Measurements from ENCODE around the gene GSG1. TPM values are rescaled to one million over a fixed set of nuclear protein-coding genes. Genes with fewer than 3 reads are reported as not detected.
A peak's percentile ranks its signal among the peaks of the same experiment; 100 is the strongest.

Gene GSG1
- total and polyA plus RNA-seq, 7 donors, result not detected

DNA sequence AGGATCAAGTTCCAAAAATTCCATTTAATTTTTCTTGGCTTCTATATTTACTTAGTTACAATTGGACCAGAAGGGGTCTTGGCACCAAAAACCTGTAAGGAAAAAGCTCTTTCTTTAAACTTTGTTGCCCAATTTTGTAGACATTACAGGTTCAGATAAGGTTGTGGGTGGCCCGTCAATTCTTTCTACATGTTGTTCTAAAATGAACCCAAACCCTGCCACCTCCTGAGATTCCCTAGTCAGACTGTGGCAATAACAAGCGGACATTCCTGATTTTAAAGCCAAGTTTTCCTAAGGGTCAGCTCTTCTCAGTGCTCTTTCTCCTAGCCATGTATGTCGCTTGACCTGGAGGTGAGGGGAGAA lies 45.0 kb upstream of the GSG1 start:
- Histone ChIP-seq H3K36me3 (no peaks in the 10 kb centered on the region), H3K27ac (peak overlapping the region in 2 of 4 donors; percentile 10), H3K9me3 (peaks cover 0 to 3% (median 1%) of the 10 kb centered on the region in 4 donors), H3K4me1 (peaks cover 0 to 7% (median 0%) of the 10 kb centered on the region in 4 donors), H3K27me3 (no peaks in the 10 kb centered on the region), H3K4me3 (no peak overlapping the region)
- WGBS, 2 donors, result 91 to 94% methylated on average over 3 of the region's 3 CpGs
- no peak for DNase-seq
- intact Hi-C loops (cut with DNase I), result no loop called here
- TF ChIP-seq EP300 (IDR thresholded peaks at IDR 0.05) (no peak), POLR2AphosphoS5 (IDR thresholded peaks at IDR 0.05) (no peak), POLR2A (IDR thresholded peaks at IDR 0.05) (no peak)
- TF ChIP-seq, protein P1, sequence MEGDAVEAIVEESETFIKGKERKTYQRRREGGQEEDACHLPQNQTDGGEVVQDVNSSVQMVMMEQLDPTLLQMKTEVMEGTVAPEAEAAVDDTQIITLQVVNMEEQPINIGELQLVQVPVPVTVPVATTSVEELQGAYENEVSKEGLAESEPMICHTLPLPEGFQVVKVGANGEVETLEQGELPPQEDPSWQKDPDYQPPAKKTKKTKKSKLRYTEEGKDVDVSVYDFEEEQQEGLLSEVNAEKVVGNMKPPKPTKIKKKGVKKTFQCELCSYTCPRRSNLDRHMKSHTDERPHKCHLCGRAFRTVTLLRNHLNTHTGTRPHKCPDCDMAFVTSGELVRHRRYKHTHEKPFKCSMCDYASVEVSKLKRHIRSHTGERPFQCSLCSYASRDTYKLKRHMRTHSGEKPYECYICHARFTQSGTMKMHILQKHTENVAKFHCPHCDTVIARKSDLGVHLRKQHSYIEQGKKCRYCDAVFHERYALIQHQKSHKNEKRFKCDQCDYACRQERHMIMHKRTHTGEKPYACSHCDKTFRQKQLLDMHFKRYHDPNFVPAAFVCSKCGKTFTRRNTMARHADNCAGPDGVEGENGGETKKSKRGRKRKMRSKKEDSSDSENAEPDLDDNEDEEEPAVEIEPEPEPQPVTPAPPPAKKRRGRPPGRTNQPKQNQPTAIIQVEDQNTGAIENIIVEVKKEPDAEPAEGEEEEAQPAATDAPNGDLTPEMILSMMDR (IDR thresholded peaks at IDR 0.05), result no peak

- intact Hi-C loops (cut with DNase I), result no loop called here
- TF ChIP-seq POLR2A (IDR thresholded peaks at IDR 0.05), result no peak
- no peak for TF ChIP-seq POLR2AphosphoS5 (IDR thresholded peaks at IDR 0.05)
- TF ChIP-seq, protein P1 (IDR thresholded peaks at IDR 0.05), result no peak
- TF ChIP-seq EP300 (IDR thresholded peaks at IDR 0.05), result no peak
- Histone ChIP-seq H3K27me3 (no peaks in the 10 kb centered on the region), H3K4me3 (no peak overlapping the region), H3K9me3 (peaks cover 0 to 3% (median 1%) of the 10 kb centered on the region in 4 donors), H3K36me3 (no peaks in the 10 kb centered on the region), H3K27ac (peak overlapping the region; percentile 1 to 53 (median 30)), H3K4me1 (peaks cover 0 to 7% (median 0%) of the 10 kb centered on the region in 4 donors)
- no peak for DNase-seq
- WGBS, 2 donors, result 60 to 68% methylated on average over 12 of the region's 12 CpGs
These were observed 44.4 kb upstream of the GSG1 start for GRCh38 chr12:13147688-13148484.

GRCh38 chr12:13146336-13146938 lies 43.0 kb upstream of the GSG1 start:
- Histone ChIP-seq H3K4me3 (no peak overlapping the region), H3K4me1 (peaks cover 0 to 7% (median 0%) of the 10 kb centered on the region in 4 donors), H3K27me3 (no peaks in the 10 kb centered on the region), H3K36me3 (no peaks in the 10 kb centered on the region), H3K27ac (peak overlapping the region; percentile 25 to 74 (median 29)), H3K9me3 (peaks cover 0 to 1% (median under 1%) of the 10 kb centered on the region in 4 donors)
- peak; percentile 83 for DNase-seq
- intact Hi-C loops (cut with DNase I), result no loop called here
- WGBS, 2 donors, result 83 to 89% methylated on average over 3 of the region's 3 CpGs
- TF ChIP-seq POLR2A (IDR thresholded peaks at IDR 0.05) (no peak), POLR2AphosphoS5 (IDR thresholded peaks at IDR 0.05) (peak; percentile 47 to 69 (median 59))

GRCh38 chr12:13144266-13144828 lies 40.9 kb upstream of the GSG1 start:
- no peak for DNase-seq
- no peaks in the 10 kb centered on the region for H3K36me3 ChIP-seq
- TF ChIP-seq POLR2AphosphoS5 (IDR thresholded peaks at IDR 0.05) (no peak), POLR2A (IDR thresholded peaks at IDR 0.05) (no peak), EP300 (IDR thresholded peaks at IDR 0.05) (no peak)
- TF ChIP-seq, protein P1 (IDR thresholded peaks at IDR 0.05), result no peak
- H3K9me3 ChIP-seq, result no peaks in the 10 kb centered on the region
- H3K27ac ChIP-seq, result no peak overlapping the region
- 77 to 86% methylated on average over 2 of the region's 2 CpGs for WGBS, 2 donors
- H3K4me1 ChIP-seq, result peaks cover 0 to 7% (median 0%) of the 10 kb centered on the region in 4 donors
- intact Hi-C loops (cut with DNase I), result no loop called here
- H3K4me3 ChIP-seq, result no peak overlapping the region
- no peaks in the 10 kb centered on the region for H3K27me3 ChIP-seq

DNA sequence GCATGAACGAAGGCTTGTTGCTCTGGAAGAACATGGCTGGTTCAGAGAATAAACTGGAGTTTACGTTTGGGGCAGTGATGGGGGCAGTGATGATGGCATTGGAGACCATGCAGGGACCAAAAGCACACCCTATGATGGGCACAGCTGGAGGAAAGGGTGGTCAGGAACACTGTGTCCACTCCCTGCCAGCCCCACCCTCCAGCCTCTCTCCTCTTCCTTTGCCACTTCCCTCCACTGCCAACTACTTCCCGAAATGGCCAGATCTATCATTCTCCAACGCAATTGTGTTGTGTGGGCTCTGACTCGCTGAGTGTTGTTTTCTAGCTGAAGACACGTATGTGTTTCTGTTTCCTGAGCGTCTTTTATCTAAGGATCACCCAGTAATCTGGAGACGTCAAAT lies 39.3 kb upstream of the GSG1 start:
- Histone ChIP-seq H3K36me3 (no peaks in the 10 kb centered on the region), H3K4me3 (no peak overlapping the region), H3K27me3 (no peaks in the 10 kb centered on the region), H3K4me1 (peaks cover 0 to 7% (median 0%) of the 10 kb centered on the region in 4 donors), H3K9me3 (no peaks in the 10 kb centered on the region), H3K27ac (peak overlapping the region in 1 of 4 donors; percentile 14)
- no peak for TF ChIP-seq POLR2A (IDR thresholded peaks at IDR 0.05)
- TF ChIP-seq, protein P1 (IDR thresholded peaks at IDR 0.05), result no peak
- no peak for TF ChIP-seq EP300 (IDR thresholded peaks at IDR 0.05)
- TF ChIP-seq POLR2AphosphoS5 (IDR thresholded peaks at IDR 0.05), result peak in 1 of 4 donors; percentile 12
- WGBS, 2 donors, result 91 to 92% methylated on average over 8 of the region's 8 CpGs
- DNase-seq, result peak; percentile 70
- intact Hi-C loops (cut with DNase I), result no loop called here

Measured in sigmoid colon (tissue), 7 donors.